Mesothelial cell of epicardium (in vitro differentiated cells): ENCODE measurements around the gene CAMTA1. TPM values are rescaled to one million over a fixed set of nuclear protein-coding genes. Genes with fewer than 3 reads are reported as not detected.

Experiments used
- DNase-seq, 2 experiments: peaks; one replicate each; pipeline ENCODE4 v3.0.0; 2021; ENCODE audit warnings: low spot score in 2 of 2; ENCODE audit not compliant: unreplicated experiment in 2 of 2
- H3K27ac Mint-ChIP-seq: 2 replicates; pipeline ENCODE4 v1.8.0; 2021; ENCODE audit warnings: mixed read lengths
- H3K27me3 Mint-ChIP-seq: 2 replicates; pipeline ENCODE4 v1.8.0; 2021; ENCODE audit warnings: low read depth, mixed read lengths
- H3K36me3 Mint-ChIP-seq: 2 replicates; pipeline ENCODE4 v1.8.0; 2021; ENCODE audit warnings: mixed read lengths
- H3K4me1 Mint-ChIP-seq: 2 replicates; pipeline ENCODE4 v1.8.0; 2021; ENCODE audit warnings: mixed read lengths
- H3K4me3 Mint-ChIP-seq: 2 replicates; pipeline ENCODE4 v1.8.0; 2021; ENCODE audit warnings: mild to moderate bottlenecking, moderate library complexity, mixed read lengths
- H3K9me3 Mint-ChIP-seq: 2 replicates; pipeline ENCODE4 v1.8.0; 2021; ENCODE audit warnings: mixed read lengths
- total RNA-seq: library from RNA; stranded (reverse); gene quantifications from 3 replicates; pipeline ENCODE4 v1.2.1, GENCODE V29; 2021
- TF ChIP-seq, protein P1 (sequence below): fragments of 200-600 bp; sonication (generic); IDR thresholded peaks from one replicate; pipeline ENCODE4 v1.5.0; 2021; ENCODE audit warnings: antibody characterized with exemption; ENCODE audit not compliant: unreplicated experiment

CAMTA1 gene
- total RNA-seq, 1 donor from 2014 or later = 70.4 TPM

GRCh38 chr1:7015022-7015421, 229.8 kb downstream of the CAMTA1 start:
- no peaks in the 10 kb centered on the region for H3K4me1 Mint-ChIP-seq
- H3K27ac Mint-ChIP-seq = no peak overlapping the region
- TF ChIP-seq, protein P1, sequence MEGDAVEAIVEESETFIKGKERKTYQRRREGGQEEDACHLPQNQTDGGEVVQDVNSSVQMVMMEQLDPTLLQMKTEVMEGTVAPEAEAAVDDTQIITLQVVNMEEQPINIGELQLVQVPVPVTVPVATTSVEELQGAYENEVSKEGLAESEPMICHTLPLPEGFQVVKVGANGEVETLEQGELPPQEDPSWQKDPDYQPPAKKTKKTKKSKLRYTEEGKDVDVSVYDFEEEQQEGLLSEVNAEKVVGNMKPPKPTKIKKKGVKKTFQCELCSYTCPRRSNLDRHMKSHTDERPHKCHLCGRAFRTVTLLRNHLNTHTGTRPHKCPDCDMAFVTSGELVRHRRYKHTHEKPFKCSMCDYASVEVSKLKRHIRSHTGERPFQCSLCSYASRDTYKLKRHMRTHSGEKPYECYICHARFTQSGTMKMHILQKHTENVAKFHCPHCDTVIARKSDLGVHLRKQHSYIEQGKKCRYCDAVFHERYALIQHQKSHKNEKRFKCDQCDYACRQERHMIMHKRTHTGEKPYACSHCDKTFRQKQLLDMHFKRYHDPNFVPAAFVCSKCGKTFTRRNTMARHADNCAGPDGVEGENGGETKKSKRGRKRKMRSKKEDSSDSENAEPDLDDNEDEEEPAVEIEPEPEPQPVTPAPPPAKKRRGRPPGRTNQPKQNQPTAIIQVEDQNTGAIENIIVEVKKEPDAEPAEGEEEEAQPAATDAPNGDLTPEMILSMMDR = no peak
- no peaks in the 10 kb centered on the region for H3K36me3 Mint-ChIP-seq
- no peak for DNase-seq
- no peak overlapping the region for H3K4me3 Mint-ChIP-seq
- peaks cover 50% of the 10 kb centered on the region for H3K27me3 Mint-ChIP-seq
- H3K9me3 Mint-ChIP-seq = no peaks in the 10 kb centered on the region

- no peak for DNase-seq
- H3K9me3 Mint-ChIP-seq = no peaks in the 10 kb centered on the region
- no peak overlapping the region for H3K4me3 Mint-ChIP-seq
- no peaks in the 10 kb centered on the region for H3K36me3 Mint-ChIP-seq
- no peaks in the 10 kb centered on the region for H3K4me1 Mint-ChIP-seq
- TF ChIP-seq, protein P1 = no peak
- peaks cover 55% of the 10 kb centered on the region for H3K27me3 Mint-ChIP-seq
- H3K27ac Mint-ChIP-seq = no peak overlapping the region
Measured at GRCh38 chr1:7018351-7018750, 233.1 kb downstream of the CAMTA1 start.

DNA sequence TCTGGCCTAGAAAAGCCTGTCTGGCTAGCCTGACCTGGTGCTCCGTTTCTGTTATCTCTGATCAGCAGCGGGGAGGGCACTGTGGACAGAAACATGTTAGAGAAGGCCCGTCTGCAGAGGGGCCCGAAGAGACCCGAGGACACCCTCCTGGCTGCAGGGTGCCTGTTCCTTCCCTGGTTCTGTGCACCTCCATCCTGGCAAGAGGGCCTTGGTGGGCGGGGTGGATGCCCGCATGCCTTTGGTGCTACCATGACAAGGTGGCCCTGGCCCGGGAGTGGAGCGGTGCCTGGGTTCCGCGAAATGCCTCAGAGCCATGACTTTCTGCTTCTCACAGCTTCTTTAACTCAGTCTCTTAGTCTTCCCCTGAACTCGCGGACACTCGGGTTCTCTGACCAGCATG, 233.6 kb downstream of the CAMTA1 start:
- TF ChIP-seq, protein P1 = no peak
- Mint-ChIP-seq H3K27me3 (peaks cover 58% of the 10 kb centered on the region), H3K4me3 (no peak overlapping the region), H3K27ac (no peak overlapping the region), H3K36me3 (no peaks in the 10 kb centered on the region), H3K9me3 (no peaks in the 10 kb centered on the region), H3K4me1 (no peaks in the 10 kb centered on the region)
- no peak for DNase-seq

- peaks cover 64% of the 10 kb centered on the region for H3K27me3 Mint-ChIP-seq
- H3K27ac Mint-ChIP-seq = no peak overlapping the region
- no peaks in the 10 kb centered on the region for H3K36me3 Mint-ChIP-seq
- no peak for DNase-seq
- TF ChIP-seq, protein P1 = no peak
- no peak overlapping the region for H3K4me3 Mint-ChIP-seq
- no peaks in the 10 kb centered on the region for H3K4me1 Mint-ChIP-seq
- no peaks in the 10 kb centered on the region for H3K9me3 Mint-ChIP-seq
Measured at GRCh38 chr1:7019510-7019909, 234.3 kb downstream of the CAMTA1 start.

DNA sequence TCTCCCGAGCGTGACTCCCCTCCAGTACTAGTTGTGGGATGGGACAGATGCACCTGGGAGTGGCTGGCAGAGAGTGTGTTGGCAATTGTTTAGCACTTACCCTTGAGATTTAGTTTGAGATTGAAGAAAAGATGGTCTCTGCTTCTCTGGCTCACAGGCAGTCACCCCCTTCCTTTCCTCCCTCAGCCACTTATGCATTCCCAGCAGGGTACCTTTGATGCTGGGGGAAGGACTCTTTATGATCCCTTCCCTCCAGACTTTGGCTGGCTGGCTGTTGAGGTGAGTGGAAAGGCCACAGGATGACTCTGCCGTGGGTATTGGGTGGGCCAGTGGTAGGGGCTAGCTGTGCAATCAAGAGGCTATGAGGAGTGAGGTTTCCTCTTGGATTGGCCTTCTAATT, 236.8 kb downstream of the CAMTA1 start:
- Mint-ChIP-seq H3K27ac (no peak overlapping the region), H3K27me3 (peaks cover 74% of the 10 kb centered on the region), H3K36me3 (no peaks in the 10 kb centered on the region), H3K4me1 (no peaks in the 10 kb centered on the region), H3K4me3 (no peak overlapping the region), H3K9me3 (no peaks in the 10 kb centered on the region)
- TF ChIP-seq, protein P1 = no peak
- no peak for DNase-seq

GRCh38 chr1:7025013-7025412, 239.8 kb downstream of the CAMTA1 start:
- Mint-ChIP-seq H3K4me3 (no peak overlapping the region), H3K27me3 (peaks cover 58% of the 10 kb centered on the region), H3K9me3 (no peaks in the 10 kb centered on the region), H3K27ac (no peak overlapping the region), H3K4me1 (no peaks in the 10 kb centered on the region), H3K36me3 (no peaks in the 10 kb centered on the region)
- no peak for DNase-seq
- TF ChIP-seq, protein P1 = no peak
